ENCODE measurements around the gene NAA38.

GRCh38 chr17:7859028-7859427 is 1.7 kb upstream of the NAA38 start:
- TF ChIP-seq CTCF (IDR thresholded peaks at IDR 0.05) (no peak), EZH2 (IDR thresholded peaks at IDR 0.05; ENCODE audit: borderline replicate concordance, insufficient read depth, low read depth, low read length, poor library complexity, severe bottlenecking) (no peak)

All from B cell (primary cell).